Urinary bladder (tissue), 4 donors: ENCODE results near the gene GNPTAB. TPM values are rescaled to one million over a fixed set of nuclear protein-coding genes. Genes with fewer than 3 reads are reported as not detected.
"Not testable (repeated sequence)": the region's sequence is repeated elsewhere in the genome, so short reads cannot be mapped to it uniquely, and the experiment has no call there.

Experiments used
- DNase-seq: peaks from one replicate; pipeline ENCODE4 v3.0.0-alpha.2; 2015; ENCODE audit errors: extremely low spot score
- H3K27ac ChIP-seq: one replicate; pipeline ENCODE4 v1.5.1; 2013; ENCODE audit warnings: low read depth, mild to moderate bottlenecking, moderate library complexity
- H3K36me3 ChIP-seq: one replicate; pipeline ENCODE4 v1.6.1; 2013; ENCODE audit warnings: mild to moderate bottlenecking, moderate library complexity; ENCODE audit not compliant: insufficient read depth
- H3K4me1 ChIP-seq: one replicate; pipeline ENCODE4 v1.6.1; 2013; ENCODE audit warnings: mild to moderate bottlenecking, moderate library complexity; ENCODE audit not compliant: insufficient read depth
- H3K4me3 ChIP-seq: one replicate; pipeline ENCODE4 v1.5.1; 2013; ENCODE audit warnings: low read depth, low read length
- WGBS: extraction: QIAGEN DNeasy Blood & Tissue Kit; methylation state at CpG from one replicate; pipeline ENCODE4 v1.1.7; 2013; 5-methylcytosine and 5-hydroxymethylcytosine counted together
- polyA plus RNA-seq: library from polyadenylated mRNA; stranded (reverse); fragments of 200-250 nt; gene quantifications from one replicate; pipeline ENCODE4 v1.2.3, GENCODE V29; 2013
- total RNA-seq: library from RNA; depleted of rRNA; stranded (reverse); fragments of >200 nt; gene quantifications from one replicate; pipeline ENCODE4 v1.2.3, GENCODE V29; 2014
- donor health status: healthy with polysubstance abuse.
- donor health status: healthy.

GNPTAB gene
- total RNA-seq (59.3 TPM), polyA plus RNA-seq (15.2 TPM)

DNA sequence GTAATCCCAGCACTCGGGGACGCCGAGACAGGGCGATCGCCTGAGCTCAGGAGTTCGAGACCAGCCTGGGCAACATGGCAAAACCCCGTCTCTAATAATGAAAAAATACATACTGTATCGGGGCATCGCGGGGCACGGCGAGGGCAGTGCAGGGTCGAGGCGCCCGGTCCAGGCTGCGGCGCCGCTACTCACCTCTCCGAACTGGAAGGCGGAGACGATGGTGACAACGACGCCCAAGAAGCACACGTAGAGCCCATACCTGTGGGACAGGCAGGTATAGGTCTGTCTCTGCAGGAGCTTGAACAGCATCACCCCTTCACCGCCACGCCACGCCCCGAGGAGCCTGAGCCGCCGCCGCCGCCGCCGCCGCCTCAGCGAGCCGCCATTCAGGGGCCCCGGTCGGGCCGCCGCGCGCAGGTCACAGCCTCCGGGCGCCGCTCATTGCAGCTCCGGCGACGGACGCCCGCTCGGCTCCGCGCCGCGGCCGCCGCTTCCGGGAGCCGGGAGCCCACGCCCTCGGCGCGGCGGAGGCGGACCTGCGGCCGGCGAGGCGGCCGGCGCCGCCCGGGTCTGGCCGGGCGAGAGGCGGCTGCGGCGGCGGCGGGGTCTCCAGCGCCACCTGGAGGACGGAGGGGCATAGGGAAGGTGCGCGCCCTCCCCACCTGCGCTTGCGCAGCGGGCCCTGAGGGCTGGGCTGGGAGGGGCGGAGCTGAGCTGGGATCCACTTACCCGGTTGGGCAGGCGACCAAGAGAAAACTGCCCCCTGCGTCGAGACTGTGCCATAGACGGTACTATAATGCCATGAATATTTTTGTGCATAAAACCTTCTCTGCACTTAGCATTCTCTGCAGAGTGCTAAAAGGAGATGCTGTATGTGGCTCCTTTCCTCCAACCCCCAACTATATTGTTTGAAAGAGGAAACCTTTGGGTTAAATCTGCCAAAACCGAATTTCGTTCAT, at the start of gene GNPTAB:
Gene GNPTAB, minus strand, starts transcription at position 593 of the 959 bp plus-strand sequence. Its CDS starts 284 bp downstream, at position 309.
- H3K4me1 ChIP-seq = no peaks in the 10 kb centered on the region
- H3K36me3 ChIP-seq = no peaks in the 10 kb centered on the region
- H3K4me3 ChIP-seq = peak within 1 kb of the TSS; percentile 69
- H3K27ac ChIP-seq = peak within 1 kb of the TSS; percentile 30
- DNase-seq = peak; percentile 72
- WGBS = under 1% methylated on average over 96 of the region's 96 CpGs

DNA sequence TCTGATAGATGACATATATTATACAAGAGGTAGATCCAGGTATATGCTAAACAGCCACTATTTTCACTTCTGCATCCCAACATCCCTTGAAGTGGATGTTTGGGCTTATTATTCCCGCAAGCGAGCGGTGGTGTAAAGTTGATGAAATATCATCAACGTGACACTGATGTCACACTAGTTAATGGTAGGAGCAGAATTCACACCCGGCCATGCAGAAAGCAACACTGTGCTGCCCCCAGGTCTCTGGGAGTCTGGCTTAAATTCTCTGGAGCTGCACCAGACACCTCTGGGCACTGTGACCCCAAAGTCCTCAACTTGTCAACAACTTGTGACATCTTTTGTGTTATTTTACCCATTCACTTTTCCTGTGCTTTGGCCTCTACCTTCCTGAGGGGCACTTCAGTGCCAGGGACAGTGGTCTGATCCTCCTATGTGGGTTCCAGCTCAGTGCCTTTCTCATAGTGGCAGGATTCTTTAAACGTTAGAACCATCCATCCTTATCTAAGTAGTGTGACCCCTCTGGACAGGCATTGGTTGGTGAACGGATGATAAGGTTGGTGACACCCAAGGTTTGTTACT, 47.6 kb upstream of the GNPTAB start:
- Histone ChIP-seq H3K36me3 (no peaks in the 10 kb centered on the region), H3K4me3 (peak overlapping the region; percentile 74), H3K4me1 (no peaks in the 10 kb centered on the region), H3K27ac (peak overlapping the region; percentile 99)
- 33% methylated on average over 7 of the region's 7 CpGs for WGBS
- DNase-seq = no peak

DNA sequence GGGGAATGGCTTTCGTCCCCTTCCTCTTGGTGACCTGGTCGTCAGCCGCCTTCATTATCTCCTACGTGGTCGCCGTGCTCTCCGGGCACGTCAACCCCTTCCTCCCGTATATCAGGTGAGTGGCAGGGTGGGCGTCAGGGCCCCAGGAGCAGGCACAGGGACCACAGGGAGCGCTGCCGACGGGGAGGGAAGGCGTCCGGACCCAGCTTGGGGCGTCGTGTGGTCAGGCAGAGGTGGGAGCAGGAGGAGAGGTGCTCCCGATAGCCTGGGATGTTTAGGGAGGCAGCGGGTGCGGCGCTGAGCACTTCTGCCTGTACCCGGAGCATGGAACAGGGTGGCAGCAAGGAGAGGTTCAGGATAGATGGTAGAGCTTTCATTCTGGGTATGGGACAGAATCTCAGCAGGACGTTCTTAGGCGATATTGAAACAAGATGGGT, 47.1 kb upstream of the GNPTAB start:
- WGBS = 1% methylated on average over 24 of the region's 24 CpGs

DNA sequence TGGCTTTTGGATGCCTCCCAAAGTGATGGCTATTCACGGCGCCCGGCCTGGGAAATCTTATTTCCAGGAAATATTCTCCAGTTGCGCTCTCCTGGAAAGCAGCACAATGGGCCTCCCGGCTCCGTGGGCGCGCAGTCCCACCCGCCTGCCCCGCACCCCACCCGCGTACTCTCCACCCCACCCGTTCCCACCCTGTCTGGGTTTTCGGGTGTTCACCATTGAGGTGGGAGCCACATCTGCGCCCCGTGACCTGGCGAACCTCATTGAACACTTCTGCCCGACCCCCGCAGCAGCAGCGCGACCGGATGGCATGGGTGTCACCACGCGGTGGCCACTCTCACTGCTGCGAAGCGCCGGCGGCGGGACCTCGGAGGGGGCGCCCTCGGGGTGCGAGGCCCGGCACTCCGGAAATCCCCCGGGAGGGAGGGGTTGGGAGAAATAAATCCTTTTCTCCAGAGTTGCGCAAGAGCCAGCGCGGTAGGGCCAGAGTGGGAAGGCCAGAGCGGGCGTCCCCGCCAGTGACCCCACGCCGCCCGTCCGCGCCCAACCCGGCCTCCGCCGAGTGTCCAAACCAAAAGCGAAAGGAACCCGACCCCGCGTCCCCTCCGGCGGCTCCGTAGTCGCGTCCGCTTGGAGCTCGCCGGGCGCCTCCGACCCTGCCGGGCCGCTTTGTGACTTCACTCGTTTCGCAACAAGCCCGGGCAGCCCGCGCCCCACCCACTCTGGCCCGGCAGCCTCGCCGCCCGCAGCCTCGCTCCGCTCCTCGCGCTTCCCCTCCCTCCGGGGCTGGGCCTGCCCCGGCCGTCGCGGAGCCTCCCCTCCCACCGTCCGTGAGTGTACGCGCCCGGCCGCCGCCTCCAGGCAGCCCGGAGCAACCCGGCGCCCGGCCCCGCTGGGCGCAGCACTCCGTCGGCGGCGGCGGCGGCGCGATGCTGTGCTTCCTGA, 46.4 kb upstream of the GNPTAB start, which contains the start of gene DRAM1:
Gene DRAM1, plus strand, starts transcription at position 720 of the 945 bp plus-strand sequence. Its CDS starts 210 bp downstream, at position 930.
- Histone ChIP-seq H3K4me1 (no peaks in the 10 kb centered on the region), H3K4me3 (peak within 1 kb of the TSS; percentile 74), H3K36me3 (no peaks in the 10 kb centered on the region), H3K27ac (peak within 1 kb of the TSS; percentile 99)
- DNase-seq = peak; percentile 62
- WGBS = under 1% methylated on average over 105 of the region's 105 CpGs

More for the DNA sequence above, 47.1 kb upstream of the GNPTAB start:
- H3K4me3 ChIP-seq = peak overlapping the region; percentile 74
- no peaks in the 10 kb centered on the region for H3K36me3 ChIP-seq
- DNase-seq = no peak
- H3K27ac ChIP-seq = peak overlapping the region; percentile 99
- no peaks in the 10 kb centered on the region for H3K4me1 ChIP-seq

DNA sequence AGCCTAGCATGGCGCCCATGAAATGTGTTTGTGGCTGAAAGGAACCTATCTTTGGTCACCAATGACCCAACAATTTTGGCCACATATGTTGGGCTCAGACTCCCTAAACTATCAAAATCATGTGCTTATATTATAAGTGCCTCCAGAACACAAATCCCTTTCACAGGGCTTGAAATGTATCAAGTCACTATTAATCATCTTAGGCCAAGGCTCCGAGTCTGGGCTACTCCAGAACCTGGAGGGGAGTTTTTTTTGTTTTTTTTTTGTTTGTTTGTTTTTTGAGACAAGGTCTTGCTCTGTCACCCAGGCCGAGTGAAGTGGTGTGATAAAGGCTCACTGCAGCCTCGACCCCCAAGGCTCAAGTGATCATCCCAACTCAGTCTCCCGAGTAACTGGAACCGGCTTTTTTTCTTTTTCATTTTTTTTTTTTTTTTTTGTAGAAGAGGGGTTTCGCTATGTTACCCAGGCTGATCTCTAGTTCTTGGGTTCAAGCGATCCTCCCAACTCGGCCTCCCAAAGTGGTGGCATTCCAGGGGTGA, 45.6 kb upstream of the GNPTAB start:
- DNase-seq = no peak

DNA sequence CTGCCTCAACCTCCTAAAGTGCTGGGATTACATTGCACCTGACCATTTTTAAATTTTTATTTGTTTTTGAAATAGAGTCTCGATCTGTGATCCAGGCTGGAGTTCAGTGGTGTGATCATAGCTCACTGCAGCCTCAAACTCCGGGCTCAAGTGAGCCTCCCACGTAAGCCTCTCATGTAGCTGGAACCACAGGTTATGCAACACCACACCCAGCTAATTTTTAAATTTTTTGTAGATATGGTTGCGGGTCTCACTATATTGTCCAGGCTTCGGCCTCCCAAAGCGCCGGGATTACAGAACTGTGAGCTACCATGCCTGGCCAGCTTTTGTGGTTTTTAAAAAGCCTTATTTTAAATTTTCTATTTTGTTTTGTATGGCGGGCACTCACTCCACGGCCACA, 44.4 kb upstream of the GNPTAB start:
- peak overlapping the region; percentile 48 for H3K27ac ChIP-seq
- no peak overlapping the region for H3K4me3 ChIP-seq
- no peaks in the 10 kb centered on the region for H3K36me3 ChIP-seq
- no peak for DNase-seq
- WGBS = 91% methylated on average over 9 of the region's 9 CpGs
- H3K4me1 ChIP-seq = no peaks in the 10 kb centered on the region

More for the DNA sequence above, 45.6 kb upstream of the GNPTAB start:
- peak overlapping the region; percentile 99 for H3K27ac ChIP-seq
- H3K4me1 ChIP-seq = no peaks in the 10 kb centered on the region
- H3K4me3 ChIP-seq = peak overlapping the region; percentile 74
- no peaks in the 10 kb centered on the region for H3K36me3 ChIP-seq
- 43% methylated on average over 9 of the region's 9 CpGs for WGBS

DNA sequence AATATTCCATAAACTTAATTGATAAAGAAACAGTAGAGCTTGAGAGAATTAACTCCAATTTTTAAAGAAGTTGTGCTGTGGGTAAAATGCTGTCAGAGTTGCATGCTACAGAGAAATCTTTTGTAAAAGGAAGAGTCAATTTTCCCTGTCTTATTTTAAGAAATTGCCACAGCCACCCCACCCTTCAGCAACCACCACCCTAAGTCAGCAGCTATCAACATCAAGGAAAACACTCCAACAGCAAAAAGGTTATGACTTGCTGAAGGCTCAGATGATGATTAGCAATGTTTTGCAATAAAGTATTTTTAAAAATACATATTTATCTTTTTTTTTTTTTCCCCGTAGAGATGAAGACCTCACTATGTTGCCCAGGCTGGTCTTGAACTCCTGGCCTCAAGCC, 40.2 kb upstream of the GNPTAB start:
- Histone ChIP-seq H3K36me3 (no peaks in the 10 kb centered on the region), H3K27ac (no peak overlapping the region), H3K4me3 (no peak overlapping the region), H3K4me1 (no peaks in the 10 kb centered on the region)
- DNase-seq = no peak
- WGBS = 94% methylated on average over 1 of the region's 1 CpG

DNA sequence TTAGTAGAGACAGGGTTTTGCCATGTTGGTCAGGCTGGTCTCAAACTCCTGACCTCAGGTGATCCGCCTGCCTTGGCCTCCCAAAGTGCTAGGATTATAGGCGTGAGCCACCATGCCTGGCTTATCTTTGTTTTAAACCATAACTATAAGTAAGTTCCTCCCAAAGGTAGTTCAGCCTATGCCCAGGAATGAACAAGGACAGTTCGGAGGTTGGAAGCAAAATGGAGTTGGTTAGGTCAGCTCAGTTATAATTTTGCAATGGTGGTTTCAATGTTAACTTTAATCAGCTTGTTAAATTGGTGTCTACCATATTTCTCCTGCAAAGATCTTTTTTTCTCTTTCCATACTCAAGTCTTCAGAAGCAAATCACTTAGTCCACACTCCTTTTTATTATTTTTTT, 36.9 kb upstream of the GNPTAB start:
- not testable (repeated sequence) for H3K27ac ChIP-seq, DNase-seq, H3K4me3 ChIP-seq, H3K4me1 ChIP-seq, H3K36me3 ChIP-seq
- 94% methylated on average over 3 of the region's 3 CpGs for WGBS

DNA sequence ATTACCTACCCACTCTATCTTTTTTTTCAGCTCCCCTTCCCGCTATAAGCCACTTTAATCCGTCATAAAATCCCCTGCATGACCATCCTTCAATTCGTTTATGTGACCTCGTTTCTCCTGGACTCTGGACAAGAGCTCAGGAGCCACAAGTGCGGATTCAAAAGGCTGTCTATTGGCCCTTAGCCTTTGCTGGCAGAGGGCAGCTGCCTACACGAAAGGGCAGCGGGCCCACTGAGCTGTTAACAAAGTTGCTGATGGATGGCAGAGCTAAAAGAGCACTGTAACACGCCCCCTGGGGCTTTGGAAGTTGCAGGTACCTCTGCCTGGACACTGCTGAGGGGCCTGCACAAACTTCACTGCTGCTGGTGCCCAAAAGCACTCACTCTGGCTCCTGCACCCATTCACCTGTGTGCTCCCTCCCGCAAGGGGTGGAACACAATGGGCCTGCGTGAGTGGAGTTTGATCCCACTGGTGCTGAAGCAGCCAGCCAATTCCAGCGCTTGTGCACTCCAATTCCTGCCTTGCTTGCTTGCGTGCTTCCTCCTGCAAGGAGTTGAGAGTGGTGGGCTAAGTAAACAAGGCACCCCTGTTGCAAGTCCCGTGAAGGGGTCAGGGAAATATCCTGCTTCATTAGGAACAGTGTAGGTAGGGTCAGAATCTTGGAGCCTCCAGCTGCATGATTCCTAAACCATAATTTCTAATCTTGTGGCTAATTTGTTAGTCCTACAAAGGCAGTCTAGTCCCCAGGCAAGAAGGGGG, 36.0 kb upstream of the GNPTAB start:
- no peak overlapping the region for H3K4me3 ChIP-seq
- WGBS = 50% methylated on average over 13 of the region's 13 CpGs
- no peak for DNase-seq
- H3K36me3 ChIP-seq = no peaks in the 10 kb centered on the region
- H3K4me1 ChIP-seq = no peaks in the 10 kb centered on the region
- H3K27ac ChIP-seq = no peak overlapping the region

DNA sequence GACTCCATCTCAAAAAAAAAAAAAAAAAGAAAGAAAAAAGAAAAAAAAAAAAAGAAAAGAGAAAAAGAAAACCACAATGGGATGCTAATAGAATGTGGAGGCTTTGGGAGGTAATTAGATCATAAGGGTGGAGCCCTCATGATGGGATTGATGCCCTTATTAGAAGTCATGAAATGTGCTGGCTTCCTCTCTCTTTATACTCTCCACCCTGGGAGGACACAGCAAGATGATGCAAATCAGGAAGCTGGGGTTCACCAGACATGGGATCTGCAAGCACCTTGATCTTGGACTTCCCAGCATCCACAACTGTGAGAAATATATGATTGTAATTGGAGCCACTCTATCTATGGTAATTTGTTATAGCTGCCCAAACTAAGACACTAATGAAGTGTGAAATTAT, 33.2 kb upstream of the GNPTAB start:
- DNase-seq = no peak
- no peaks in the 10 kb centered on the region for H3K36me3 ChIP-seq
- H3K27ac ChIP-seq = no peak overlapping the region
- no peak overlapping the region for H3K4me3 ChIP-seq
- H3K4me1 ChIP-seq = no peaks in the 10 kb centered on the region

DNA sequence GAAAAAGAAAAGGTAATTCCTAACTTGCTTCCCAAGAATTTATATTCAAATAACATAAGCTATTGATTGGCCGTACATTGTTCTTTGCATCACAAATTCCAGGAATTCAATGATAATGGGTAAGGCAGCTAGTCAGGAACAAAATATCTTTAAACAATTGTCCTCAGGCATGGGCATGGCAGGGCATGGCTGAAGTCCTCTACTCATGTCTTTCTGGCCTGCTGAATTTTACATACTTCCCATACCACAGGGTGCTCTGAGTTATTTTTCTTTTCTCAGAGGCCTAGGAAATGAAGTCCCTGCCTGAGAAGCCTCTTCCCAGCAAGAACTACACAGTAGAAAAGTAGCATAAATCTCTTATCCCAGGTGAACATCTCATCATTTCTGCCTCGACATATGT, 31.5 kb upstream of the GNPTAB start:
- Histone ChIP-seq H3K4me3 (no peak overlapping the region), H3K36me3 (no peaks in the 10 kb centered on the region), H3K27ac (no peak overlapping the region), H3K4me1 (no peaks in the 10 kb centered on the region)
- WGBS = 93% methylated on average over 2 of the region's 2 CpGs
- DNase-seq = no peak

DNA sequence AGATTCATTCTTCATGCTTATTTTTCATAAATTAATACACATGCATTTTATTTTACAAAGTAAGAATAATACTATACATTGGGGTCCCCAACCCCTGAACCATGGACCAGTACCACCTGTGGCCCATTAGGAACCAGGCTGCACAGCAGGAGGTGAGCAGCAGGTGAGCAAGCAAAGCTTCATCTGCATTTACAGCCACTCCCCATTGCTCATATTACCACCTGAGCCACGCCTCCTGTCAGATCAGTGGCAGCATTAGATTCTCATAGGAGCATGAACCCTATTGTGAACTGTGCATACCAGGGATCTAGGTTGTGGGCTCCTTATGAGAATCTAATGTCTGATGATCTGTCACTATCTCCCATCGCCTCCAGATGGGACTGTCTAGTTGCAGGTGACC, 30.9 kb upstream of the GNPTAB start:
- H3K4me3 ChIP-seq, DNase-seq, H3K27ac ChIP-seq, H3K4me1 ChIP-seq, H3K36me3 ChIP-seq: not testable (repeated sequence)
- 97% methylated on average over 2 of the region's 2 CpGs for WGBS
